K562 (cell line): ENCODE results near the gene TMPRSS7. TPM values are rescaled to one million over a fixed set of nuclear protein-coding genes. Genes with fewer than 3 reads are reported as not detected.

Experiments
- ATAC-seq: fragments of 200-7000 bp; cut with Tn5 transposase; 3 replicates; pipeline ENCODE4 v1.9.1; 2020; ENCODE audit warnings: moderate library complexity
- BruUV-seq: library from RNA; stranded (reverse); fragments of 400-500 nt; replicated peaks from 2 replicates; lab custom pipeline; 2021; lab: Mats Ljungman, UMichigan
- CTCF ChIA-PET: fragments of 300-600 bp; formaldehyde crosslinking; extraction: SDS; loops from one replicate; lab custom pipeline; 2021; ENCODE audit warnings: low intra/inter-chr PET ratio; lab: Yijun Ruan, JAX
- POLR2A ChIA-PET: fragments of 300-600, 350-650 bp; sonication (Branson Sonifier 250); formaldehyde crosslinking; extraction: SDS; loops from one replicate; lab custom pipeline; 2021; ENCODE audit warnings: antibody characterized with exemption, inconsistent platforms; lab: Yijun Ruan, JAX
- DNase-seq, 4 experiments: peaks; one replicate each; pipeline versions ENCODE4 v3.0.0 to v3.0.0-alpha.2; 2011 to 2018; ENCODE audit warnings: low spot score in 3 of 4, mixed read lengths in 3 of 4; ENCODE audit errors: extremely low read depth in 1 of 4
- FAIRE-seq: peaks from 2 replicates; lab custom pipeline; 2011; peaks lifted over from hg19 to GRCh38; lab: Jason Lieb, UNC
- H2AFZ ChIP-seq: 2 replicates; pipeline ENCODE4 v1.6.0; 2011; ENCODE audit warnings: low read depth, low read length, control low read depth, inconsistent platforms
- H3K27ac ChIP-seq: fragments of 200-600 bp; 3 replicates; pipeline ENCODE4 v1.8.0; 2011; ENCODE audit warnings: low read depth, mild to moderate bottlenecking, control low read depth, inconsistent platforms, low read length, moderate library complexity, mixed read lengths; ENCODE audit errors: extremely low read depth
- H3K27me3 ChIP-seq, 2 experiments: fragments of 300-600 bp in 1 of 2; 2 replicates in 1 of 2; 3 replicates in 1 of 2; pipeline versions ENCODE4 v1.6.0 to v1.8.0; 2011; ENCODE audit warnings: inconsistent platforms in 2 of 2, low read length in 2 of 2, mild to moderate bottlenecking in 1 of 2, mixed read lengths in 1 of 2, moderate library complexity in 1 of 2; ENCODE audit not compliant: control insufficient read depth in 2 of 2, insufficient read depth in 2 of 2
- H3K36me3 ChIP-seq: fragments of 300-600 bp; 3 replicates; pipeline ENCODE4 v1.8.0; 2011; ENCODE audit warnings: mild to moderate bottlenecking, low read length, inconsistent platforms; ENCODE audit not compliant: control insufficient read depth, insufficient read depth
- H3K4me1 ChIP-seq, 2 experiments: fragments of 200-600 bp in 1 of 2; replicated peaks in 1 of 2; 2 replicates in 1 of 2; 3 replicates in 1 of 2; pipeline versions ENCODE4 v1.5.1 to v1.8.0; 2011; ENCODE audit warnings: inconsistent platforms in 2 of 2, low read length in 2 of 2, mild to moderate bottlenecking in 1 of 2, mixed read lengths in 1 of 2, moderate library complexity in 1 of 2; ENCODE audit not compliant: control insufficient read depth in 2 of 2, insufficient read depth in 2 of 2
- H3K4me2 ChIP-seq: 2 replicates; pipeline ENCODE4 v1.6.1; 2011; ENCODE audit warnings: low read length, control low read depth, inconsistent platforms, mixed read lengths; ENCODE audit not compliant: insufficient read depth
- H3K4me3 ChIP-seq: fragments of 200-600 bp; sonication (generic), shearing (Covaris generic); 2 replicates; pipeline ENCODE4 v1.5.1; 2016; ENCODE audit warnings: control low read depth, inconsistent platforms
- H3K79me2 ChIP-seq: fragments of 200-600 bp; 3 replicates; pipeline ENCODE4 v1.8.0; 2011; ENCODE audit warnings: low read length, inconsistent platforms; ENCODE audit not compliant: control insufficient read depth, insufficient read depth
- H3K9ac ChIP-seq, 2 experiments: 2 replicates each; pipeline versions ENCODE4 v1.6.0 to v1.6.1; 2011; ENCODE audit warnings: low read depth in 2 of 2, low read length in 2 of 2, control low read depth in 1 of 2, inconsistent platforms in 1 of 2, mild to moderate bottlenecking in 1 of 2, mixed read lengths in 1 of 2; ENCODE audit not compliant: insufficient read depth in 1 of 2
- H3K9me1 ChIP-seq: one replicate; pipeline ENCODE4 v1.6.0; 2011; ENCODE audit warnings: inconsistent platforms, mild to moderate bottlenecking, low read length, moderate library complexity; ENCODE audit not compliant: control insufficient read depth, insufficient read depth
- H3K9me3 ChIP-seq: replicated peaks from 2 replicates; pipeline ENCODE4 v1.5.1; 2011; ENCODE audit warnings: low read depth, low read length, inconsistent platforms; ENCODE audit not compliant: control insufficient read depth, insufficient read depth
- H4K20me1 ChIP-seq: replicated peaks from 2 replicates; pipeline ENCODE4 v1.6.1; 2011; ENCODE audit warnings: low read length, inconsistent platforms, mixed read lengths; ENCODE audit not compliant: control insufficient read depth, insufficient read depth
- E2F3 ChIP-seq: fragments of 250-450 bp; sonication (Bioruptor Pico); IDR thresholded peaks from 2 replicates; pipeline ENCODE4 v1.4.0; 2020; ENCODE audit warnings: mild to moderate bottlenecking
- ZNF174 ChIP-seq: fragments of 250-450 bp; sonication (Bioruptor Pico); IDR thresholded peaks from 2 replicates; pipeline ENCODE4 v1.4.0; 2020; ENCODE audit warnings: mild to moderate bottlenecking
- ZNF695 ChIP-seq: fragments of 450-650 bp; formaldehyde crosslinking; IDR thresholded peaks from 2 replicates; pipeline ENCODE4 v1.4.0; 2020; ENCODE audit warnings: mild to moderate bottlenecking, moderate library complexity
- WGBS: fragments of 100-300 bp; shearing (Covaris generic); methylation state at CpG from one replicate; pipeline ENCODE4 v1.1.6; 2016; ENCODE audit warnings: low coverage, mixed read lengths; ENCODE audit not compliant: insufficient coverage; ENCODE audit errors: missing lambda C conversion rate; 5-methylcytosine and 5-hydroxymethylcytosine counted together
- in situ Hi-C: fragments of 300-500 bp; cut with MboI; formaldehyde crosslinking; loops from 4 replicates; pipeline ENCODE4 v1.15.0; 2018; ENCODE audit warnings: inconsistent platforms, mixed read lengths
- intact Hi-C: fragments of 100-400 bp; cut with micrococcal nuclease; formaldehyde crosslinking; loops from 2 replicates; pipeline ENCODE4 v1.14.2; 2022
- polyA plus RNA-seq, 8 experiments: library from polyadenylated mRNA; depleted of rRNA in 4 of 8; stranded (reverse) in 5 of 8; unstranded in 3 of 8; fragments of >200 nt; fragmentation: Nextera tagmentation in 2 of 8; fragmentation: Illumina TruSeq in 1 of 8; extraction: Ambion mirVana in 2 of 8; extraction: Trizol in 1 of 8; gene quantifications; 2 replicates each; pipeline versions ENCODE4 v1.2.1 to v1.2.3, GENCODE V29; 2011 to 2014; ENCODE audit warnings: inconsistent platforms in 1 of 8, missing spikeins in 1 of 8
- total RNA-seq, 7 experiments: library from RNA; depleted of rRNA in 6 of 7; stranded (reverse); fragments of >200 nt in 6 of 7; fragmentation: Illumina TruSeq in 2 of 7; extraction: Trizol in 2 of 7; gene quantifications; 2 replicates each; pipeline versions ENCODE4 v1.2.1 to v1.2.3, GENCODE V29; 2011 to 2021; ENCODE audit warnings: low replicate concordance in 1 of 7

Gene TMPRSS7
- total and polyA plus RNA-seq, 9 of the 15 experiments (the other 6 are each of a cell fraction or from before 2014, with no cell fraction given): not detected

DNA sequence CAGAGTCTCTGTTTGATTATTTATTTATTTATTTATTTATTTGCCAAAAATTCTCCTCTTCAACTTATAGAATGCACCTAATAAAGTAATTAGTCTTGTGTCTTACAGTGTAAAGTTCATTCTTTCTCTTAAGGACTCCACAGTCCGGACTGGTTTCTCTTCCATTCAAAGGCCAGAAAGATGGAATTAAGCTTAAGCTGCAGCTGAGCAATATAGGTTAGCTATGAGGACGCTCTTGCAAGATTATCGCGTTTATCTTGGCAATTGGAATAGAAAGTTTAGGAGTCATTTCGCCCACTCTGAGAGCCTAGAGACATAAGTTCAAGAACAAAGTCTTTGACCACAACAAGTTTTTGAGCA lies 20.8 kb upstream of the TMPRSS7 start:
- no peaks in the 10 kb centered on the region; a peak in 1 of 5 replicates for H3K27me3 ChIP-seq
- H3K4me3 ChIP-seq: no peak overlapping the region
- no peaks in the 10 kb centered on the region for H3K36me3 ChIP-seq
- no peak overlapping the region for H3K9ac ChIP-seq
- no peak for DNase-seq
- no peak for TF ChIP-seq E2F3 (CRISPR knock-in tag)
- intact Hi-C loops: loop anchor here (1.0 to 10.0 kb wide), 2 partner anchors 119 to 296 kb away; no protein-coding TSS in a partner anchor
- H3K79me2 ChIP-seq: no peaks in the 10 kb centered on the region
- POLR2A ChIA-PET: interaction anchor here (0.7 to 1.2 kb wide), 5 partner anchors 18 to 799 kb away, joined by 3 to 4 read pairs (median 4); partner anchors contain the start of gene ABHD10
- WGBS: 2% methylated on average over 5 of the region's 5 CpGs
- H2AFZ ChIP-seq: no peak overlapping the region; the same call in 1 of the 2 replicates
- H3K4me2 ChIP-seq: no peak overlapping the region
- in situ Hi-C loops: no loop called here
- H3K9me3 ChIP-seq: no peaks in the 10 kb centered on the region
- FAIRE-seq: peak; percentile 19
- H3K27ac ChIP-seq: no peak overlapping the region
- H4K20me1 ChIP-seq: no peaks in the 10 kb centered on the region
- CTCF ChIA-PET: interaction anchor here (2.0 kb wide), 1 partner anchor 296 kb away, joined by 7 read pairs; no protein-coding TSS in a partner anchor
- H3K4me1 ChIP-seq: no peaks in the 10 kb centered on the region
- no peaks in the 10 kb centered on the region for H3K9me1 ChIP-seq
- ATAC-seq: peak; percentile 33
- BruUV-seq: no TSS peak

GRCh38 chr3:112017091-112017490 lies 17.4 kb upstream of the TMPRSS7 start:
- no peak overlapping the region for H3K4me3 ChIP-seq
- in situ Hi-C loops (no loop called here), intact Hi-C loops (loop anchor here (10.0 kb wide), 1 partner anchor 122 kb away; no protein-coding TSS in a partner anchor)
- TF ChIP-seq ZNF695 (CRISPR knock-in tag) (no peak), ZNF174 (CRISPR knock-in tag) (no peak)
- POLR2A ChIA-PET: interaction anchor here (0.6 kb wide), 1 partner anchor 521 kb away, joined by 3 read pairs; no protein-coding TSS in a partner anchor
- no peak overlapping the region for H2AFZ ChIP-seq
- H3K79me2 ChIP-seq: no peaks in the 10 kb centered on the region
- no peak overlapping the region for H3K9ac ChIP-seq
- H3K4me2 ChIP-seq: no peak overlapping the region
- H3K27me3 ChIP-seq: no peaks in the 10 kb centered on the region; a peak in 1 of 5 replicates
- no peaks in the 10 kb centered on the region for H3K36me3 ChIP-seq
- no peaks in the 10 kb centered on the region for H3K4me1 ChIP-seq
- H3K9me1 ChIP-seq: no peaks in the 10 kb centered on the region
- BruUV-seq: no TSS peak
- DNase-seq: no peak
- no peak for ATAC-seq
- no peak for FAIRE-seq
- no peak overlapping the region for H3K27ac ChIP-seq
- H3K9me3 ChIP-seq: no peaks in the 10 kb centered on the region
- H4K20me1 ChIP-seq: no peaks in the 10 kb centered on the region
- CTCF ChIA-PET: no interaction called here
